ENCODE data around the gene CLCF1.

Gene CLCF1

GRCh38 chr11:67364783-67365722, 8.3 kb downstream of the CLCF1 start:
- H3K36me3 Mint-ChIP-seq (ENCODE audit: insufficient read depth): peaks cover 15% of the 10 kb centered on the region
- H3K4me3 Mint-ChIP-seq: peak overlapping the region; percentile 59
- DNase-seq (ENCODE audit: low spot score in 2 of 2) (no peak), ATAC-seq (replicated peaks; ENCODE audit: extremely low read depth, poor library complexity, severe bottlenecking) (peak; percentile 37)
- peaks cover 80% of the 10 kb centered on the region for H3K4me1 Mint-ChIP-seq
- no peaks in the 10 kb centered on the region for H3K9me3 Mint-ChIP-seq
- H3K27me3 Mint-ChIP-seq: no peaks in the 10 kb centered on the region
- H3K27ac Mint-ChIP-seq (ENCODE audit: low read depth): peak overlapping the region; percentile 93

DNA sequence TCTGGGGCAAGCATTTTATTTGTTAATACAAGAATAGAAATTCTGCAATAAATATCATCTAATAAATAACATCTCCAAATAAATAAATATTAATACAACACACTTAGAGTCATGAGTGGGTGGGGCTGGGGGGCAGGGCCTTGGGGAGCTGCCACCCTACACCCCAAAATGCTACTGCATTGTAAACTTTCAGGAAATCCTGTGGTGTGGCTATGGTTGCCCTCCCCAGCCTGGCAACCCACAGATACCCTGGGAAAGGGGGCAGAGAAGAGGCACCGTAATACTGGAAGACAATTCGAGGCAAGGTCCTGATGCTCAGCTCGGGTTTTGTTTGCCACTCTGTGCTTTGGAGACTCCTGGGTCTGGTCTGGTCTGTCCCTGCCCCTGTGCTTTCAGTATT, 9.2 kb downstream of the CLCF1 start:
- no peak for ATAC-seq (replicated peaks; ENCODE audit: extremely low read depth, poor library complexity, severe bottlenecking)
- peak overlapping the region; percentile 59 for H3K4me3 Mint-ChIP-seq
- peaks cover 72% of the 10 kb centered on the region for H3K4me1 Mint-ChIP-seq
- no peak for DNase-seq (ENCODE audit: low spot score in 2 of 2)
- peaks cover 15% of the 10 kb centered on the region for H3K36me3 Mint-ChIP-seq (ENCODE audit: insufficient read depth)
- no peaks in the 10 kb centered on the region for H3K27me3 Mint-ChIP-seq
- H3K9me3 Mint-ChIP-seq: no peaks in the 10 kb centered on the region
- H3K27ac Mint-ChIP-seq (ENCODE audit: low read depth): peak overlapping the region; percentile 93

GRCh38 chr11:67357831-67358670, 15.3 kb downstream of the CLCF1 start:
- no peak overlapping the region for H3K4me3 Mint-ChIP-seq

GRCh38 chr11:67356864-67357561, 16.4 kb downstream of the CLCF1 start:
- Mint-ChIP-seq H3K4me3 (no peak overlapping the region), H3K27ac (ENCODE audit: low read depth) (peak overlapping the region; percentile 56), H3K36me3 (ENCODE audit: insufficient read depth) (peaks cover 7% of the 10 kb centered on the region), H3K27me3 (no peaks in the 10 kb centered on the region), H3K9me3 (no peaks in the 10 kb centered on the region), H3K4me1 (peaks cover 47% of the 10 kb centered on the region)
- ATAC-seq (replicated peaks; ENCODE audit: extremely low read depth, poor library complexity, severe bottlenecking) (no peak), DNase-seq (ENCODE audit: low spot score in 2 of 2) (peak; percentile 59 to 62)

More at GRCh38 chr11:67357831-67358670, 15.3 kb downstream of the CLCF1 start:
- ATAC-seq (replicated peaks; ENCODE audit: extremely low read depth, poor library complexity, severe bottlenecking): no peak
- H3K4me1 Mint-ChIP-seq: peaks cover 51% of the 10 kb centered on the region
- no peaks in the 10 kb centered on the region for H3K9me3 Mint-ChIP-seq
- peaks cover 6% of the 10 kb centered on the region for H3K36me3 Mint-ChIP-seq (ENCODE audit: insufficient read depth)
- H3K27ac Mint-ChIP-seq (ENCODE audit: low read depth): no peak overlapping the region
- no peaks in the 10 kb centered on the region for H3K27me3 Mint-ChIP-seq
- no peak for DNase-seq (ENCODE audit: low spot score in 2 of 2)

DNA sequence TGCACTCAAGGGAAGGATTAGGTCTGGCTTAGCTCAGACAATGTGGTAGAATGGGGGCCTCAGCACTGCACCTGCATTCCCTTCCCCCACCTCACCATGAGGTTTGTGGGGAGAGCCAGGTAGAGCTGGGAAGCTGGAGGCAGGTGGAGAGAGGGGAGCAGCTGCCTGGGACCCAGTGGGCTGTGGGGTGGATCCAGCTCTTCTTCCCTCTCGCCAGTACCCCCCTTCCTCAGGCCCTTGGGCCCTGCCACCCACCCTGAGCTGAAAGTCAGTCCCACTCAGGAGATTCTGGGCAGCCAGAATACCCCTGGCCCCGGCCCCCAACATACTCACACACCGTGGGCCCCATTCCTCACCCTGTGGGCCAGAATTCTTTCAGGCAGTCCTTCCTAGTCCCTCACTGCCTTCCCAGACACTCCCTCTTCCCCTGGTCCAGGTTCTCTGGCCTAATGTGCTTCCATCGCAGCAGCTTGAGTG, 17.0 kb downstream of the CLCF1 start:
- DNase-seq (ENCODE audit: low spot score in 2 of 2) (no peak), ATAC-seq (replicated peaks; ENCODE audit: extremely low read depth, poor library complexity, severe bottlenecking) (no peak)
- peak overlapping the region; percentile 56 for H3K27ac Mint-ChIP-seq (ENCODE audit: low read depth)
- H3K36me3 Mint-ChIP-seq (ENCODE audit: insufficient read depth): peaks cover 7% of the 10 kb centered on the region
- H3K4me1 Mint-ChIP-seq: peaks cover 45% of the 10 kb centered on the region
- H3K4me3 Mint-ChIP-seq: no peak overlapping the region
- H3K9me3 Mint-ChIP-seq: no peaks in the 10 kb centered on the region
- H3K27me3 Mint-ChIP-seq: no peaks in the 10 kb centered on the region

- Mint-ChIP-seq H3K4me1 (peaks cover 47% of the 10 kb centered on the region), H3K27ac (ENCODE audit: low read depth) (no peak overlapping the region), H3K9me3 (no peaks in the 10 kb centered on the region), H3K27me3 (no peaks in the 10 kb centered on the region), H3K4me3 (no peak overlapping the region), H3K36me3 (ENCODE audit: insufficient read depth) (peaks cover 7% of the 10 kb centered on the region)
- no peak for DNase-seq (ENCODE audit: low spot score in 2 of 2)
- no peak for ATAC-seq (replicated peaks; ENCODE audit: extremely low read depth, poor library complexity, severe bottlenecking)
These were observed 17.5 kb downstream of the CLCF1 start for GRCh38 chr11:67355794-67356386.

DNA sequence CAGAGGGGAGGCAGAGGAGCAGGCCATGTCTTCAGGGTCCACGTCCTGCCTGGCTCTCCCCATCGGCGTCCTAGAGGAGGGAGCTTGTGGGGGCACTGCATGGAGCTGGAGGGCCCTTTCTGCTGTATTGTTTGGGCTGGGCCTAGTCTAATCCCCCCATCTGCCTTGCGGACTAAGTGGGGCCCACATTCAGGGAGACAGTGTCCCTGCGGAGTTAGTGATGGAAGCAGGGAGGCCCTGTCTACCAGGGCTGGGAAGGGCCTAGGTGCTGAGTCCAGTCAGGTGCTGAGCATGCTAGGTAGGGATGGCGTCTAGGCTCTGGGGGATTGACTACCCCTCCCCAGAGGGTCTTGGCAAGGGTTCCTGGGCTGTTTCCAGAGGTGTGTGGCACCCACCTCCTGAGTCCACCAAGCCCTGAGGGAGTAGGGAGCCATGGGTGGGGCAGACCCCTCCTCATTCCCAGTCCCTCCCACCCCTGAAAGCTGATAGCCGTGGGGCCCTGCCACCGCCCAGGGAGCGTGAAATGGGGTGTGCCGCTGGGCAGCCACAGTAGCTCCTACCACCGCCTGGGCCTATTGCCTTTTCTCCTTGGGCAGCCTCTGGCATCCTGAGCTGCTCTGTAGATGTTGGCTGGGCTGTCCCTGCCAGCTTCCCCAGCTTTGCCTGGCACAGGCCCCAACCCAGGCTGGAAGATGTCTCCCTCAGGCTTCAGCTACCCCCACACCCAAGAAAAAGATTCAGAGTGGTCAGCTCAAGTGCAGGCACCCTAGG, 18.2 kb downstream of the CLCF1 start:
- DNase-seq (ENCODE audit: low spot score in 2 of 2) (no peak), ATAC-seq (replicated peaks; ENCODE audit: extremely low read depth, poor library complexity, severe bottlenecking) (no peak)
- Mint-ChIP-seq H3K4me1 (peaks cover 47% of the 10 kb centered on the region), H3K4me3 (no peak overlapping the region), H3K27ac (ENCODE audit: low read depth) (no peak overlapping the region), H3K9me3 (no peaks in the 10 kb centered on the region), H3K36me3 (ENCODE audit: insufficient read depth) (peaks cover 7% of the 10 kb centered on the region), H3K27me3 (no peaks in the 10 kb centered on the region)

DNA sequence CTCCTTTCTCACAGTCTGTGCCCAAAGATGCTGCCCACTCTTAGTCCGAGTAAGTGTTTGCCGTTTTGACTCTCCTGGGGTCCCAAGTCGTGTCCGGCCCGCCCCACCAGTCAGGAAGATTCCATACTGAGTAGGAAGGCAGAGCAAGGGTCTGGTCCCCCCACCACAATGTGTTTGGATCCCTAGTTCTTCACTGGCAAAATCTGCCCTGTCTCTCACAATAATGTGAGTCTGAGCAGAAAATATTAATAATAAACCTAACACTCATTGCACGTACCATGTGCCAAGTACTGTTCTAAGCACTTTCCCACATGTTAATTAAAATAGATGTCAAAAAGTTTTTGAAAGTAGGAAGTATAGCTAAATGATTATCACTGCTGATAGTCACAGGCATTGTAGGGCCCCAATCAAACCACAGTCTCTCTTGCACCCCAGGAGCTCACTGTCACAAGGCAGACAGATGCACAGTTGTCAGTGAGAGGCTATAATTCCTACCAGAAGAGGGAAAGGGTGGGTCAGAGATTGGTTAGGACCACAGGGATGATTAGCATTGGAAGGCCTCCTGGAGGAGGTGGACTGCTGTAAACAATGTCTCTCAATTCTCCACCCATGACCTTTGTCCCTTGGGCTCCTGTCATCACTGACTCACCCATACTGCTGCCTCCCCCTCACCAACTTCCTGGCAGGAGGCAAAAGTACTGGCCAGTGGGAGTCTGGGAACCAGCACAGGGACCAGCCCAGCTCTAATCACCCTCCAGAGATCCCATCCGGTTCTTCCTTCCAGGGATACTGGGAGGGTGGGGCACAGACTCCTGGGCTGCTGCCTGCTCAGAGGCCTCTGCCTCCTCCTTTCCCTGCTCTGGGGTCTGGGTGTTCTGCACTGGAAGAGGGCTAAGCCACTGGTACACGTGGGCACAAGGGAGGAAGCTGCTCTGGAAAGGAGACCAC, 19.0 kb downstream of the CLCF1 start:
- Mint-ChIP-seq H3K27me3 (no peaks in the 10 kb centered on the region), H3K27ac (ENCODE audit: low read depth) (peak overlapping the region; percentile 98), H3K4me1 (peaks cover 54% of the 10 kb centered on the region), H3K36me3 (ENCODE audit: insufficient read depth) (peaks cover 7% of the 10 kb centered on the region), H3K4me3 (peak overlapping the region; percentile 89), H3K9me3 (no peaks in the 10 kb centered on the region)
- ATAC-seq (replicated peaks; ENCODE audit: extremely low read depth, poor library complexity, severe bottlenecking) (no peak), DNase-seq (ENCODE audit: low spot score in 2 of 2) (no peak)

- Mint-ChIP-seq H3K36me3 (ENCODE audit: insufficient read depth) (peaks cover 7% of the 10 kb centered on the region), H3K4me1 (peaks cover 58% of the 10 kb centered on the region)
These were observed 19.9 kb downstream of the CLCF1 start, which contains the start of gene POLD4 for GRCh38 chr11:67353317-67354074. Gene POLD4 (minus strand): TSS chr11:67353546. CDS start chr11:67353399, 147 bp downstream.

More at GRCh38 chr11:67353317-67354074, 19.9 kb downstream of the CLCF1 start, which contains the start of gene POLD4:
- peak; percentile 89 to 90 for DNase-seq (ENCODE audit: low spot score in 2 of 2)
- Mint-ChIP-seq H3K4me3 (peak within 1 kb of the TSS; percentile 89), H3K27me3 (no peaks in the 10 kb centered on the region), H3K27ac (ENCODE audit: low read depth) (peak within 1 kb of the TSS; percentile 98), H3K9me3 (no peaks in the 10 kb centered on the region)
- ATAC-seq (replicated peaks; ENCODE audit: extremely low read depth, poor library complexity, severe bottlenecking): peak; percentile 89

Data from central memory CD8-positive, alpha-beta T cell (primary cell).